ENCODE results near the gene ZDHHC20.

Gene ZDHHC20

DNA sequence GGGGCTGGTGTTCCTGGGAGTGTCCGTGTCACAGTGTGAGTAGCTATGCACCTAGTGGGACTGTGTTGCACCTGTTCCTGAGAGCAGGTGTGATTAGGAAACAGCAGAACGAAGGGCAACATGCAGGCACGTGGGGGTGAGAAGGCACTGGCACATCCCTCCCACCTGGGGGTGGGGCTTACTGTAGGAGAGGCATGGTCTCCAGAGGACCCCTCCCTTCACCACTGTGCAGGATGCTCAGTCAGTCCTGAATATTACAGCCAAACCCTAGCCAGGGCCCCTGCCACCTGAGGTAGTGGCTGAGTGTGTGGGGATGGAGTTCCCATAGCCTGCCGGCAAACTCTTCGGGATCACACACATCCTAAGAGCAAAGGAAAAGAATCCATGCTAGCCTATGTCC lies 99.2 kb downstream of the ZDHHC20 start:
- H3K9ac ChIP-seq (ENCODE audit: low read length): no peak overlapping the region
- no peak overlapping the region for H3K4me3 ChIP-seq (ENCODE audit: low read length)
- no peaks in the 10 kb centered on the region for H3K36me3 ChIP-seq (ENCODE audit: control insufficient read depth, low read depth, low read length)
- no peaks in the 10 kb centered on the region for H3K27me3 ChIP-seq (ENCODE audit: control insufficient read depth, insufficient read depth, low read length)
- peaks cover 6% of the 10 kb centered on the region for H3K4me1 ChIP-seq (ENCODE audit: control insufficient read depth, low read depth, low read length)
- H3K27ac ChIP-seq (ENCODE audit: low read length): no peak overlapping the region
- H3K9me3 ChIP-seq (ENCODE audit: control insufficient read depth, low read depth, low read length): no peaks in the 10 kb centered on the region

DNA sequence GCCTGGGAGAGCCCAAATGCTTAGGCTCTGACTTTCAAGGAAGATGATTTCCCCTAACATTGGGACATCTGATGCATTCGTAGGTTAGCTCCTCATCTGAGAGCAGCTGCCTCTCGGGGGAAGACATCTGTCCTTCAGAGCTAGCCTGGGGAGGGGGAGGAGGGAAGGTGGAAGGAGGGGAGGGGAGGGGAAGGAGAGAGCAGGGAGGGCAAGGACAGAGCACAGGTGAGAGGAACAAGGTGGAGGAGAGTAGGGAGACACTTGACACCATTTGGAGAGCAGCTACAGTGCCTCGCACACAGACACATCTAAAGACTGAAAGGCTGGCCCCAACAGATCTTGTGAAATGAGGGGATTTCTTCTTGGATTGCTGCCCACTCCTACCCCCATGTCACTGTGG lies 103.8 kb downstream of the ZDHHC20 start:
- Histone ChIP-seq H3K9me3 (ENCODE audit: control insufficient read depth, low read depth, low read length) (no peaks in the 10 kb centered on the region), H3K4me3 (ENCODE audit: low read length) (no peak overlapping the region), H3K4me1 (ENCODE audit: control insufficient read depth, low read depth, low read length) (peaks cover 7% of the 10 kb centered on the region), H3K9ac (ENCODE audit: low read length) (no peak overlapping the region), H3K27ac (ENCODE audit: low read length) (no peak overlapping the region), H3K27me3 (ENCODE audit: control insufficient read depth, insufficient read depth, low read length) (no peaks in the 10 kb centered on the region), H3K36me3 (ENCODE audit: control insufficient read depth, low read depth, low read length) (no peaks in the 10 kb centered on the region)

DNA sequence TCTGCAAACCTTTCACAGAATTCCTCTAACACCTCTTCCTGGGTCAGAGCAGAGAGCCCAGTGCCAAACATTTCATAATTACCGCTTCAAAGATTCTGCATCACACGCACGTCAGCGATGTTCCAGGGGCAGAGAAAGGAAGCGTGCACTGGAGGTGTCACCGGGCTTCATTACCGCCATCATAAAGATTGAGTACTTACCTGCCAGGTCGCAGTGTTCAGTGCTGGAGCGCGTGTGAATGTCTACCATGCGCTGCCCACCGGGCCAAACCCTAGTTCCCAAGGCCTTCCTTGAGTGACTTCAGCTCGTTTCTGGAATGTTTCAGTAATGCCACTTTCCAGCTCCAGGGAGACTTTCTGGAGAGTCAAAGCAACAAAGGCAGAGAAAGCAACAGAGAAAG lies 104.4 kb downstream of the ZDHHC20 start:
- H3K27ac ChIP-seq (ENCODE audit: low read length): no peak overlapping the region

DNA sequence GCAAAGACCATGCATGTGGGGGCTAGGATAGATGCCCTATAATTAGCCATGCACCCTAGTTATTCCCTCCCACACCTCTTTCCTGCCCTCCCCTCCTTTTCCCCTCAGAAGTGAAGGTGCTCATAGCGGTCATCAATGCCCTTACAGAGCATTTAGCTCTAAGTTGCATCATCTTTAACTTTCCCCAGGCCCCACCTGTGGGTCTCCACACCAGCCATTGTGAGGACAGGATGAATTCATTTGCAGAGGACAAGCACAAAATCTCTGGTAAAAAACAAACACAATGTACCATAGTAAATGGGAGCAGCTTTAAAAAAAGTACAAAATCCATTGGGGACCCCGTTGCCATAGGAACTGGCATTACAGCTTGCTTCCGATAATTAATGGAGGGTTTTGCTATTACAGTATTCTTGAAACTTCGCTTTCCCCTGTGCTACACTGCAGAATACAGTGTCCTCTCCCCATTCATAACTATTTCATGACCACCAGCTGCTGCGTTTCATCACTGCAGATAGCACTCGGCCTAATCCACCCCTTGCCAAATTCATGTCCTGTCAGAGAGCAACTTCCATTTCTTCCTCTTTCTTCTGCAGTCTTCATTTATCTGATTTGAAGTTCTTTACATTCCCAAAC lies 110.5 kb downstream of the ZDHHC20 start:
- Histone ChIP-seq H3K36me3 (ENCODE audit: control insufficient read depth, low read depth, low read length) (no peaks in the 10 kb centered on the region), H3K9me3 (ENCODE audit: control insufficient read depth, low read depth, low read length) (no peaks in the 10 kb centered on the region), H3K9ac (ENCODE audit: low read length) (no peak overlapping the region), H3K4me3 (ENCODE audit: low read length) (no peak overlapping the region), H3K27ac (ENCODE audit: low read length) (no peak overlapping the region), H3K27me3 (ENCODE audit: control insufficient read depth, insufficient read depth, low read length) (no peaks in the 10 kb centered on the region), H3K4me1 (ENCODE audit: control insufficient read depth, low read depth, low read length) (no peaks in the 10 kb centered on the region)

More for the DNA sequence above, 104.4 kb downstream of the ZDHHC20 start:
- Histone ChIP-seq H3K9ac (ENCODE audit: low read length) (no peak overlapping the region), H3K9me3 (ENCODE audit: control insufficient read depth, low read depth, low read length) (no peaks in the 10 kb centered on the region), H3K4me1 (ENCODE audit: control insufficient read depth, low read depth, low read length) (peaks cover 7% of the 10 kb centered on the region), H3K27me3 (ENCODE audit: control insufficient read depth, insufficient read depth, low read length) (no peaks in the 10 kb centered on the region), H3K4me3 (ENCODE audit: low read length) (no peak overlapping the region), H3K36me3 (ENCODE audit: control insufficient read depth, low read depth, low read length) (no peaks in the 10 kb centered on the region)

DNA sequence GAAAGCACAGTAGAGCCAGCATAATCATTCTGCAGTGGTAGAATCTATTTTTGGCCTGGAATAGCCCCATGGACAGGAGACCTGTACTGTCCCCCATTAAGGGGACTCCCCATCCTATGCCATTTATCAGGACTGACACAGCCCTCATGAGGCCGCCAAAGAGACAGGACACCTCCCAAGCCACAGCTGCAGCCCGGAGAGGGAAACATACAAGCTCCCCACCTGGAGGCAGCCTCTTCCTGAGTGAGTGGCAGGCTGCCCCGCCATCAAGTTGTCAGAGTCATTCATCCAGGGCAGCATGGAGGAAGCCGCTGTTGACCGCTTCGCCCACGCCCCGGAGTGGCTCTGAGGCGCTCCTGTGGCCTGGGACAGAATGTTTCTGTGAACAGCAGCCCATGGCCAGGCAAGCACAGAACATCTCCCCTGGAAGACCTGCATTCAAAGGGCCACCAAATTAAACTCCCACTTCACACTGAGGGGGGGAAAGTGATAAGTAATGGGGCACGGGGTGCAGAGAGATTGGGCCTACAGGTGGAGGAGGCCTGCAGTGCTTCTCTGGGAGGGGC lies 111.3 kb downstream of the ZDHHC20 start:
- Histone ChIP-seq H3K4me1 (ENCODE audit: control insufficient read depth, low read depth, low read length) (no peaks in the 10 kb centered on the region), H3K4me3 (ENCODE audit: low read length) (no peak overlapping the region)

DNA sequence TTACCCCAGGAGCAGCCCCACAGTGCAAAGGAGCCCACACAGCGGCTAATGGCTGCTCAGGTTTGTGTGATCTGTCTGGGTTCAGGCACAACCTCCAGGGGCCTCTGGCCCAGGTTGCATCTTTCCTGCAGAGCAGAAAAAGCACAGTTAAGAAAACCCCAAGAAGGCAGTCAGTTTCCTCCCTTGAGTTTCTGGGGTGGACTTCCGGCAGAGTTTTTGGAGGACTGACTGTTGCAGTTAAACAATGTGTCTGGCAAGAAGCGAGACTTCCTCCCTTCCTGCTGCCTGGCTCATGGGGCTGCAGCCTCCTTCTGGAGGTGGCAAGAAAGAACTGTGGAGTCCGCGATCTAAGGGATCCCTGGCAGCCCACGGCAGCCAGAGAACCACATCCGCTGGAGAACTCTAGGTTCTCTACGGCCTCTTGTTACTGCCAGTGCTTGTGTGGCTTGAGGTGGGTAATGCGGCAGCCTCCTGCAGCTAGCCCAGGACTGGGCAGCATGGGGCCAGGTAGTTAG lies 114.4 kb downstream of the ZDHHC20 start:
- no peaks in the 10 kb centered on the region for H3K9me3 ChIP-seq (ENCODE audit: control insufficient read depth, low read depth, low read length)
- no peak overlapping the region for H3K27ac ChIP-seq (ENCODE audit: low read length)
- no peaks in the 10 kb centered on the region for H3K27me3 ChIP-seq (ENCODE audit: control insufficient read depth, insufficient read depth, low read length)
- H3K4me1 ChIP-seq (ENCODE audit: control insufficient read depth, low read depth, low read length): no peaks in the 10 kb centered on the region
- H3K36me3 ChIP-seq (ENCODE audit: control insufficient read depth, low read depth, low read length): no peaks in the 10 kb centered on the region
- H3K4me3 ChIP-seq (ENCODE audit: low read length): no peak overlapping the region
- H3K9ac ChIP-seq (ENCODE audit: low read length): no peak overlapping the region

More for the DNA sequence above, 111.3 kb downstream of the ZDHHC20 start:
- Histone ChIP-seq H3K36me3 (ENCODE audit: control insufficient read depth, low read depth, low read length) (no peaks in the 10 kb centered on the region), H3K9ac (ENCODE audit: low read length) (no peak overlapping the region), H3K9me3 (ENCODE audit: control insufficient read depth, low read depth, low read length) (no peaks in the 10 kb centered on the region), H3K27me3 (ENCODE audit: control insufficient read depth, insufficient read depth, low read length) (no peaks in the 10 kb centered on the region), H3K27ac (ENCODE audit: low read length) (no peak overlapping the region)

DNA sequence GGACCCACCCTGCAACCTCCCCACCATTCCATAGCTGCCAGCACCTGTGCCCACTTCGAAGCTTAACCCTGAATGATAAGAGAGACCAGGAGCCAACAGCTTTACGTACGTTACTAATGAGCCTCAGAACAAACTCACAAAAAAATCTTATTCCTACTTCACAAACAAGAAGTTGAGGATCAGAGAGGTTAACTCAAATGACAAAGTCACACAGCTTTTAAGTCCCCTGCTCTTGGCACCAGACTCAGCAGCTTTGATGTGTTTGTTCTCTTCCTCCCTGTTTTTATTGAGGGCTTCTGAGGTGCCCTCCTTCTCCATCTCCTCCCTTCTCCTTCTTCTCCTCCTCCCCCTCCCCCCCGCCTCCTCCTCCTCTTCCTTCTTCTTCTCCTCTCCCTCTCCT lies 115.4 kb downstream of the ZDHHC20 start:
- no peak overlapping the region for H3K27ac ChIP-seq (ENCODE audit: low read length)
- H3K4me3 ChIP-seq (ENCODE audit: low read length): no peak overlapping the region

DNA sequence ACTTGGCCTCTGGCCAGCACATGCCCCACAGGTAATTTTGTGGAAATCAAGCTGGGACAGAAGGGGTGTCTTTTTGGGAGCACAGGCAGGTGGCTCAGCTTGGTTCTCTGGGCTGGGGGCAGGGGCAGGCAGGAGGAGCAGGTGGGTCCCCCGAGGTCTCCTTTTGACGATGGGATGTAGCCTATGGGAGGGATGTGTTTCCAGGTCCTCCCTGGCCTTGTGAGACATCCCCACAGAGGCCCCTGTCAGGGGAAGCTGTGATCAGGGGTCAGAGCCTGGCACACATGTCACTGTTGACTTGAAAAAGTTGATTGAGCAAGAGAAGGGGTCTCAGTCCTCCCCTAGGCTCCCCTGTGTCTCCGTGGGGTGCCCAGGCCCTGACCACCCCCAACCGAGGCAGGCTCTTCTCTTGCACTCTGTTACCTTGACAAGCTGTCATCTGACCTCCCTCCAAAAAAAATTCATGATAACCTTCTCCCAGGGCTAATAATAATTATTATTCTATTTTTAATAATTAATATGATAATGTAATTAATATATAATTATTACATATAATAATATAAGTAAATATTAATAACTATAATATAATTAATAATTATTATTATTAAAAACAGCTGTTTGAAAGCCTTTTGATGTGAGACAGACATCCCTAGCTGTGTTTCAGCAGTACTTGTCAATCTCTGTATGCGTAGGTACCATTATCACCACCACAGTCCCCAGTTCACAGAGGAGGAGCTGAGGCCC lies 116.2 kb downstream of the ZDHHC20 start:
- H3K4me1 ChIP-seq (ENCODE audit: control insufficient read depth, low read depth, low read length): peaks cover 11% of the 10 kb centered on the region
- no peaks in the 10 kb centered on the region for H3K27me3 ChIP-seq (ENCODE audit: control insufficient read depth, insufficient read depth, low read length)
- no peaks in the 10 kb centered on the region for H3K36me3 ChIP-seq (ENCODE audit: control insufficient read depth, low read depth, low read length)
- H3K27ac ChIP-seq (ENCODE audit: low read length): no peak overlapping the region
- no peak overlapping the region for H3K9ac ChIP-seq (ENCODE audit: low read length)
- no peak overlapping the region for H3K4me3 ChIP-seq (ENCODE audit: low read length)
- H3K9me3 ChIP-seq (ENCODE audit: control insufficient read depth, low read depth, low read length): no peaks in the 10 kb centered on the region

More for the DNA sequence above, 115.4 kb downstream of the ZDHHC20 start:
- H3K9me3 ChIP-seq (ENCODE audit: control insufficient read depth, low read depth, low read length): no peaks in the 10 kb centered on the region
- no peaks in the 10 kb centered on the region for H3K36me3 ChIP-seq (ENCODE audit: control insufficient read depth, low read depth, low read length)
- no peak overlapping the region for H3K9ac ChIP-seq (ENCODE audit: low read length)
- peaks cover 6% of the 10 kb centered on the region for H3K4me1 ChIP-seq (ENCODE audit: control insufficient read depth, low read depth, low read length)
- no peaks in the 10 kb centered on the region for H3K27me3 ChIP-seq (ENCODE audit: control insufficient read depth, insufficient read depth, low read length)

DNA sequence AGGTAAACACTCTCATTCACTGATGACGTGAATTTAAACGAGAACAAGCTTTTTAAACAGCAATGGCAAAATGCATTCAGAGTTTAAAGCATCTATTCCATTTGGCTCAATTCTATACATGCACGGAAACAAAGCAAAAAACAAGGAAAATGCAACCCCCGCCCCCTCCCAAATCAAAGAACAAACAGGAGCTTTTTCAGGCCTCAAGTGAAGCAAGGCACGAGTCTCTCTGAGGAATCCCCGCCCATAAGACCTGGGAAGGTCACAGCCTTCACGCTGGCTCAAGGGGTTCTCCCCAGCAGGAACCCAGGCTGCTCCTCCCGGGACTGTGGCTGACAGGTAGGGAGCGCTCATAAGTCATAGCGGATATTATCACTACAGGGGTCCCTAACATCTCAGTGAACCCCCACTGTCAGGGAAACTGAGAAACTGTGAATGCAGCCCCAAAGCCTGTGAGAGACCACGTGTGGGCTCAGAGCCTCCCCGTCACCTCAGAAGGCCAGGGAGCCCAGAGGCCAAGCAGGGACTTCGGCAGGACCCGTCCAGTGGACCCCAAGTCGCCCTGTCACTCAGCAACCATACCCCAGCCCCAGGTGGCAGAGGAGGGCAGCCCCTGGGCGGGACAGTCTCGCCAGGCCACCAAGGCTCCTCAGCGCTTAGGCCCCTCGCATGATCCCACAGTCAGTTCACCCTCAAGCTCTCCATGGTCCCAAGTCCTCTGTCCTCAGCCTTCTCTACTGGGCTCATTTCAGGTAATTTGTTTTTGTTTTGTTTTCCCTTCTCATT lies 117.3 kb downstream of the ZDHHC20 start:
- no peaks in the 10 kb centered on the region for H3K9me3 ChIP-seq (ENCODE audit: control insufficient read depth, low read depth, low read length)
- no peaks in the 10 kb centered on the region for H3K27me3 ChIP-seq (ENCODE audit: control insufficient read depth, insufficient read depth, low read length)
- H3K4me1 ChIP-seq (ENCODE audit: control insufficient read depth, low read depth, low read length): peaks cover 11% of the 10 kb centered on the region
- no peaks in the 10 kb centered on the region for H3K36me3 ChIP-seq (ENCODE audit: control insufficient read depth, low read depth, low read length)
- no peak overlapping the region for H3K27ac ChIP-seq (ENCODE audit: low read length)
- no peak overlapping the region for H3K9ac ChIP-seq (ENCODE audit: low read length)
- H3K4me3 ChIP-seq (ENCODE audit: low read length): no peak overlapping the region

DNA sequence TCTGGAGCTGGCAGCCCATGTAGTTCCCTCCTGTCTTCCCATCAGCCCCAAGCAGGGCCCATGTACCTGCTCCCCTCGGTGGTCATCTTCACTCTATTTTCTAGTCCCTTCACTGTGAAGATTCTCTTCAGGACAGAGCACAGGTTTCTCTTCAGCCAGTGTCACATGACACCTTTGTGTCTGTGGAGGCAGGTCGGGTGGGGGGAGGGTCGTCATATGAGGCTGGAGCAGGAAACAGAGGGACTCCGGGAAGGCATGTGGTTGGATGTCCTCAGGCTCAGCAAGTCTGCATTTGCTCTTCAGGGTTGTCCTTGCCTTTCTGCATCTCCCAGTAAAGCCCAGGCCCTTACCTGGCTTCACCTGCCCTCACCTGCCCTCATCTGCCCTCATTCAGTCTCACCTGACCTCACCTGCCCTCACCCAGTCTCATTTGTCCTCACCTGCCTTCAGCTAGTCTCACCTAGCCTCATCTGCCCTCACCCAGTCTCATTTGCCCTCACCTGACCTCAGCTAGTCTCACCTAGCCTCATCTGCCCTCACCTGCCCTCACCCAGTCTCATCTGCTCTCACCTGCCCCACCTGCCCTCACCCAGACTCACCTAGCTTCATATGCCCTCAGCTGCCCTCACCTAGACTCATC lies 120.3 kb downstream of the ZDHHC20 start:
- no peak overlapping the region for H3K9ac ChIP-seq (ENCODE audit: low read length)
- peaks cover 11% of the 10 kb centered on the region for H3K4me1 ChIP-seq (ENCODE audit: control insufficient read depth, low read depth, low read length)
- no peaks in the 10 kb centered on the region for H3K9me3 ChIP-seq (ENCODE audit: control insufficient read depth, low read depth, low read length)
- no peaks in the 10 kb centered on the region for H3K27me3 ChIP-seq (ENCODE audit: control insufficient read depth, insufficient read depth, low read length)
- H3K4me3 ChIP-seq (ENCODE audit: low read length): no peak overlapping the region
- no peaks in the 10 kb centered on the region for H3K36me3 ChIP-seq (ENCODE audit: control insufficient read depth, low read depth, low read length)
- no peak overlapping the region for H3K27ac ChIP-seq (ENCODE audit: low read length)

DNA sequence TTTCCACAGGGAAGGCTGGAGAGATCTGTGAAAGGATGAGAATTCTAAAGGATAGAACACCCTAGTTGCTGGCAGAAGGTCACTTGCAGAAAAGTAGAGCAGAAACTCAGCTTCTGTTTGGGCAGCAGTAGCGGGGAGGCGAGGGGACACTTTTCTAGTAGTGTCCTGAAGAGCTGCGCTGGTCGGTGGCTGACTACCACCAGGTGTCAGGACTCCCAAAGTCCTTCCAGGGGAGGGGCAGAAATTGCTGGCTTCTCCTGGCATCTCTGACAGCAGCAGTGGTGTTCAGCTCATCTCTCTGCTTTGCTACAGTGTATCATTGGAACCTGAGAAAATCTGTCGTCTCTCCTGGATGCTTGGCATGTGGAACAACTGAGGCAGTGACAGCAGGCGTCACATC lies 120.9 kb downstream of the ZDHHC20 start:
- no peak overlapping the region for H3K27ac ChIP-seq (ENCODE audit: low read length)
- H3K9me3 ChIP-seq (ENCODE audit: control insufficient read depth, low read depth, low read length): no peaks in the 10 kb centered on the region
- H3K27me3 ChIP-seq (ENCODE audit: control insufficient read depth, insufficient read depth, low read length): no peaks in the 10 kb centered on the region
- no peaks in the 10 kb centered on the region for H3K36me3 ChIP-seq (ENCODE audit: control insufficient read depth, low read depth, low read length)
- H3K9ac ChIP-seq (ENCODE audit: low read length): no peak overlapping the region
- no peak overlapping the region for H3K4me3 ChIP-seq (ENCODE audit: low read length)
- peaks cover 11% of the 10 kb centered on the region for H3K4me1 ChIP-seq (ENCODE audit: control insufficient read depth, low read depth, low read length)

All from iPS-18a (cell line).